AG08396 (cell line): ENCODE results near the gene UBE2E1.

ENCODE experiments used
- DNase-seq: peaks from one replicate; pipeline ENCODE4 v3.0.0; 2012; ENCODE audit warnings: low spot score, mixed read lengths

The UBE2E1 gene

DNA sequence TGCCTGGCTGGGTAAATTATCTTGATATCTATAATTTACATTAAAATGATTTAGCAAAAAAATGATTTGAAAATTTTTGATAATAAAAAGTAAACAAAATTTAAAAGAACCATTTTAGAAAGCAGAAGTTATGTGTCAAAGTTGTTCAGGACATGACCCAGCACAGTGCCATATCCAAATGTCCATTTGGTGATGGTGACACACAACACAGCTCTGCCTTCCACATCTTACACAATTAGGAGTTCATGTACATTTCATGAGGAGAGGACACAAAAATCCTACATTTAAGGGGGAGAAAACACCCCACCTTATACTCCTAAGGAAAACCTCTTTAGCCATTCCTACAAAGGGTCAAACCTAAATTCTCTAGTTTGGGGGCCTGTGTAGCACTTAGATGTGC is 10.7 kb upstream of the UBE2E1 start:
- no peak for DNase-seq

GRCh38 chr3:23796518-23796917 is 9.2 kb upstream of the UBE2E1 start:
- DNase-seq = no peak

- DNase-seq = no peak
Measured at GRCh38 chr3:23797491-23797890, 8.3 kb upstream of the UBE2E1 start.

GRCh38 chr3:23798456-23798855 is 7.3 kb upstream of the UBE2E1 start:
- DNase-seq = no peak

DNA sequence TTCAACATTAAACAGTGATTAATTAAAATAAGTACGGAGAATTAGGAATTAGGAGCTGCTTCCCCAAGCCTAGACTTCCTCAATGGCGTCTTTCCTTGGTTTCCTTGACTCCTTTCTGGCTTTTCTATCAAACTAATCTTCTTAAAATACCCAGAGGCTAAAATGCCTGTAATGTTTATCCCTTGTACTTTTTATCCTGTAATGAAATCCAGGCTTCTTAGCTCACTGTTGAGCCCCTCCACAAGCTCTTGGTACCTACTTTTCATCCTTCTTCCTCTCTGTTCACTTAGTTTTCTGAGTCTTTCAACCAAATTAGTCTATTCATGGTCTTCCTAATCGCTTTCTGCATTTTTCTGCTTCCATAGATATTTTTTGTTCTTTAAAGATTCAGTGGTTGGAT is 6.9 kb upstream of the UBE2E1 start:
- DNase-seq = no peak

GRCh38 chr3:23800731-23801130 is 5.0 kb upstream of the UBE2E1 start:
- no peak for DNase-seq

GRCh38 chr3:23804441-23805209 is 1.1 kb upstream of the UBE2E1 start:
- DNase-seq = no peak

- DNase-seq = no peak
Measured at GRCh38 chr3:23805210-23805632, 534 bp upstream of the UBE2E1 start.

DNA sequence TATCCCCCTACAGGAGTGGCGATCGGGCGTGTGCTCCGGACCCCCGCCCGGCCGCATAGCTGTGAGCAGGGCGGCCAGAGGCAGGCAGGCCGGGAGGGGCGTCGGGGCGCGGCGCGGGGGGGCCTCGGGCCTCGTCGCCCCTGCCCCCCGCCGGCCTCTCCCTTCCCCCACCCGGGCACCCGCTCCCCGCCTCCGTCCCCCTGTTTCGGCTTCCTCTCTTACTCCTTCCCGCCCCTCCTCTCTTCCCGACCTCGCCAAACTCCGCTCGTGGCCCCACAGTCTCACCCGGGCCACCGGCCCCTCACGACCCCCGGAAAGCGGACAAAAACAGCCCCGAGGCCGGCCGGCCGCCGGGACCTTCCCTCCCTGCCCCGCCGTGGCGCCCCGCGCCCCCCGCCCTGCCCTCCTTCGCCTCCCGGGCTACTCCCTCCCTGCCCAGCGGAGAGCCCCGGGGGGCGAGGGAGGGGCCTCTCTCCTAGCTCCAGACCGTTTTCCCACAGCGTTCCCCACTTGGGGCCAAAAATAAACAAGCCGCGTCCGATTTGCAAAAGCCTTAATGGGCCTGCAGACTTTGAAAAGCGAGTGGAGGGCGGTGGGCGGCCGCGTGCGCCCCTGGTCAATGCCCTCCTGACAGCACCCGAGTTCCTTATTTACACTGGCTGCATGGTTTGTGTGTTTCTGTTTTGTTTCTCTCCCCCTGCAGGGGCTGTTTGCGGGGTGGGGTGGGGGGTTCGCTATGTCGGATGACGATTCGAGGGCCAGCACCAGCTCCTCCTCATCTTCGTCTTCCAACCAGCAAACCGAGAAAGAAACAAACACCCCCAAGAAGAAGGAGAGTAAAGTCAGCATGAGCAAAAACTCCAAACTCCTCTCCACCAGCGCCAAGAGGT is 1.0 kb downstream of the UBE2E1 start:
- DNase-seq = peak; percentile 48

- DNase-seq = peak; percentile 56
Measured at GRCh38 chr3:23807424-23808015, 1.8 kb downstream of the UBE2E1 start.

DNA sequence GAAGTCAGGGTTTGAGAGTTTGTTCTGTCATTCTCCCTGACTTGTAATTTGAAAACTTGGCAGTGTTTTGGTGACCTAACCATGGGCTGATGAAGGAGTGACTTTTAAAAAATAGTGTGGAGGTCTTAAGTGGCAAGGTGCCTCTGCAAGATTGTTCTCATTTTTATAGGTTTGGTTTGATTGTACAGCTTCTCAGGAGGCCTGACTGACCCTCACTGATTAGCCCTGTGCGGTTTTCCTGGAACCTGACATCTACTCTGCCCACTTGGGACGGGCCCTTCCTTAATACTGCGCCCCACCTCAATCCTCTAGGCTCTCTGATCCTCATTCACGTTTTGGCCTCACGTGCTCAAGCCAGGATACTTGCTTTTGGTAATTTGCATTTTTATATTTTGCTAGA is 2.8 kb downstream of the UBE2E1 start:
- no peak for DNase-seq

- DNase-seq = no peak
Measured at GRCh38 chr3:23809294-23809693, 3.5 kb downstream of the UBE2E1 start.

DNA sequence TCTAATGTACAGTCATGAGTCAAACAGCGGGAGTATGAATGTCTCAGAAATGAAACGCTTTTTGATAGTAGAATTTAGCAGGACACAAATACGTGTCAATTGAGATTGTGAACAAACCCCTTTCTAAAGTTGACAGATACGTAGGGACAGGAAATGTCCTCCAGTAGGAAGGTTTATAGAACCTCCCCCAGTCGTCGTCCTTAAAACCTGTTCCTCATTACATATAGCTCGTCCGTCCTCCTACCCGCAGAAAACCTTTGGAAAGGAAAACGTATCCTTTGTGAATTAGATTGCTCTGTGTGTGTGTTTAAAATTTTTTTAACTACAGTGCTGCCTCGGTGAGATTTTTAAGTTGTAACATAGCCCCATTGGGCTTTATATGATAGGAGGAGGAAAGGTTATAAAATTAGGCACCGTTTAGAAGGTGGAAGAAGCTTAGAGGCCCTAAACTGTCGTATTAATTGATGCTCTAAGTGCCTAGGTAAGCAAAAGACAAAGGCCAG is 4.1 kb downstream of the UBE2E1 start:
- no peak for DNase-seq

DNA sequence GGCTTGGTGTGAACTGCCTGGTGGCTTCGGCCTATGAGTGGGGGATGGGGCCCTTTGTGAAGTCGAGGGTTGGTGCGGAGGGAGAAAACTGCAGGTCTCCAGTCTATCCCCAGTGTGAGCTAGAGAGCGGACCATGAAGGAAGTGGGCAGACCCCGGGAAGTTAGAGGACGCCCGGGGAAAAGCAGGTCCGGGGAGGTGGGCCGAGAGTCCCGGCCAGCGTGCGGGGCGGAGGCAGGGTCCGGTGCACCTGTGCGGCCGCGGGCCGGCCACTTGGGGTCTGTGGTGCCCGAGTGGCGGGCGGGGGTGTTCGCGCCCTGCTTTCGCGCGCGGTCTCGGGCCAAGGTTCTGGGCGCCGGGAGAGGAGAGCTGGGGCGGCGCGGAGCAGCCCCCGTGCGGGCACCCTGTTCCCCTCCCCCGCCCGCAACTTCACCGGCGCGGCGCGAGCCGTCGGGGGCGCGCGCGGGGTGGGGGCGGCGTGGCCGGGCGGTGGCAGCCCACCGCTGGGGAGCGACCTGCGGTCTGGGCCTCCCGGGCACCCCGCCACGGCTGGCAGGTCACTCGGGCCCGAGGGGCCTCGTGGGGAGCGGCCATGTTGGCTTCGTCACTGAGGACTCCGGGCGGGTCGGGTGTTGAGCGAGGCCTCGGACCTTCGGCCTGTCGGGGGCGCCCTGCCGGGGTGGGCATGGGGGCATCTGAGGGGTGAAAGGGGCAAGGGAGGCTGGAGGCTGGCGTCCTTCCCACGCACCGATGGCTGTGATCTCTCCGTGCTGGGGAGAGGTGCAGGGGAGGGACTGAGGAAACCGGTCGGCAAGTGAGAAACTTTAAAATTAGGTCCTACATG is 4.8 kb downstream of the UBE2E1 start:
- peak; percentile 70 for DNase-seq

DNA sequence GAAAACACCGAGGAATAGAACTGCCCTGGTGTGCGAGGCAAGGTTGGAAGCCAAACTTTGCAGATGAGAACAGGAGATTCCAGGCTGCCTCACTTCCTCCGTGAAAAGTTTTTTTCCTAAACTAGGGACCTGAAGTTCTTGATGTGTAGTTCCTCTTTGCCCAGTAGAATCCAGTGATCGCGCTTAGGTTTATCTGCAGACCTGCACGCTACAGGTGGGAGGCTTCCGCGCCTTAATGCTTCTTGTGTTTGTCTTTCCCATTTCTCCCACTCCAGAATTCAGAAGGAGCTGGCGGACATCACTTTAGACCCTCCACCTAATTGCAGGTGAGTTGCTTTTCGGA is 5.4 kb downstream of the UBE2E1 start:
- no peak for DNase-seq

GRCh38 chr3:23811919-23812318 is 6.2 kb downstream of the UBE2E1 start:
- DNase-seq = no peak

DNA sequence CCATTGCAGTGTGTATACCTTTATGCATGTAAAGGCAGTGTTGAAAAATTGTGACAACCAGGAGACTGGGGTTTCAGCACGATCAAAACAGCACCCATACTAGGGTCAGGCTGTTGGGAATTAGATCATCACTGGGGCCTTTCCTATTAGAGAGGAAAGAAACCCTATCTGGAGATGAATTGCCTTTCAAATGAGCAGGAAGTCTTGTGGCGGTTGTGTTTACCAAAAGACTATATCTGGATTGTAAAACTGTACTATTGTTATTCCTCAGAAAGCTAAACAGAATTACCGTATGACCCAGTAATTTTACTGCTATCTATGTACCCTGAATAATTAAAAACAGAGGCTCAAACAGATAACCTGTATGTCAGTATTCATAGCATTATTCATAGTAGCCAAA is 10.1 kb downstream of the UBE2E1 start:
- no peak for DNase-seq

GRCh38 chr3:23816721-23817120 is 11.0 kb downstream of the UBE2E1 start:
- DNase-seq = no peak

DNA sequence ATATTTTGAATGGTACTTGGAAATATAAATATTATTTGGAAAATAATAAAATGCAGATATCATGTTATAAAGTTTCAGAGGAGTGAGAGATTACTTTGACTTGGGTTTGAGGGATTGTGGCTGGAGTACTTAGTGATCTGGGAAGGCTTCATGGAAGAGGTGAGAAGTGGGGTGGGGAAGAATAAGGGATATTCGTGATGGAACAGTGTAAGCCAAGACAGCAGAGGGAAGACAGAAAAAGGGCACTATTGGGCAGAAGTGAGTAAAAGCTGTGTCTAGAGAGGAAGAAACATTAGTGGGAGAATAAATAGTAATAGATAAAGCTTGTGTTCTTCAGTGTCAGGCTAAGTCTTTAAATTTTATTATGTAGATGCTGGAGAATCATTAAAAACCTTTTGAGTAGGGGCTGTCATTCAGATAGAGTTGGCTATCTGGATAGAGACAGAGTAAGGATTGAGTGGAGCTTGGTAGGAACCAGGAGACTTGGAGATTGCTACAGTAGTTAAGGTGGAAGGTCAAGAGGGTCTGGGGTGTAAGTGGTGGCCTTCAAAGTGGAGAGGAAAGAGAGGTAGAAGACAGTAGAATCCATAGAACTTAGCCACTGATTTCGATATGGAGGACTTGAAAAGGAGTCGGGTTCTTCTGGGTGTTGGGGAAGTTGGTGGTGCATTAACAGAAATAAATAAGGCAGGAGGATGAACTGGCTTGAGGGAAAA is 11.9 kb downstream of the UBE2E1 start:
- no peak for DNase-seq

GRCh38 chr3:23819599-23820360 is 14.0 kb downstream of the UBE2E1 start:
- DNase-seq = no peak
